Measurements from ENCODE around the gene AFAP1L1. TPM values are rescaled to one million over a fixed set of nuclear protein-coding genes. Genes with fewer than 3 reads are reported as not detected.

AFAP1L1 gene
- total RNA-seq, 3 donors from 2014 or later, result 0.08 to 0.21 TPM; not detected in 1

DNA sequence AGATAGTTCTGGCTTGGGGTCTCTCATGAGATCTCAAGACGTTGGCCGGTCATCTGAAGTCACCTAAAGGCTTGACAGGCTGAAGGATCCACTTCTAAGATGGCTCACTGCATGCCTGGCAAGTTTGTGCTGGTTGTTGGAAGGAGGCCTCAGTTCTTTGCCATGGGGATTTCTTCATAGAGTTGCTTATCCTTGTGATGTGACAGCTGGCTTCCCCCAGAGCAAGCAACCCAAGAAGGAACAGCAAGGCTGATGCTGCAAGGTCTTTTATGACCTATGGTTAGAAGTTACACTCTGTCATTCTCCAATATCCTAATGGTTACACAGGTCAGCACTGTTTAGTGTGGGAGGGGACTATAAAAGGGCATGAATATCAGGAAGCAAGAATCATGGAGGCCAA is 53.0 kb downstream of the AFAP1L1 start:
- no peak for ATAC-seq
- Mint-ChIP-seq H3K36me3 (ENCODE audit: insufficient read depth) (no peaks in the 10 kb centered on the region), H3K4me1 (ENCODE audit: low read depth) (no peaks in the 10 kb centered on the region), H3K9me3 (no peaks in the 10 kb centered on the region), H3K4me3 (no peak overlapping the region), H3K27me3 (ENCODE audit: low read depth) (no peaks in the 10 kb centered on the region)
- no peak for DNase-seq

GRCh38 chr5:149325166-149325735 is 53.6 kb downstream of the AFAP1L1 start:
- no peak for ATAC-seq
- H3K9me3 Mint-ChIP-seq, result no peaks in the 10 kb centered on the region

GRCh38 chr5:149325894-149326293 is 54.2 kb downstream of the AFAP1L1 start:
- Mint-ChIP-seq H3K9me3 (no peaks in the 10 kb centered on the region), H3K4me1 (ENCODE audit: low read depth) (no peaks in the 10 kb centered on the region), H3K36me3 (ENCODE audit: insufficient read depth) (no peaks in the 10 kb centered on the region), H3K27me3 (ENCODE audit: low read depth) (no peaks in the 10 kb centered on the region), H3K4me3 (no peak overlapping the region)
- no peak for ATAC-seq
- no peak for DNase-seq

More at GRCh38 chr5:149325166-149325735, 53.6 kb downstream of the AFAP1L1 start:
- Mint-ChIP-seq H3K36me3 (ENCODE audit: insufficient read depth) (no peaks in the 10 kb centered on the region), H3K4me1 (ENCODE audit: low read depth) (no peaks in the 10 kb centered on the region), H3K4me3 (no peak overlapping the region), H3K27me3 (ENCODE audit: low read depth) (no peaks in the 10 kb centered on the region)
- no peak for DNase-seq

- no peak overlapping the region for H3K4me3 Mint-ChIP-seq
- no peak for ATAC-seq
- DNase-seq, result no peak
- H3K27me3 Mint-ChIP-seq (ENCODE audit: low read depth), result no peaks in the 10 kb centered on the region
- no peaks in the 10 kb centered on the region for H3K9me3 Mint-ChIP-seq
- H3K36me3 Mint-ChIP-seq (ENCODE audit: insufficient read depth), result no peaks in the 10 kb centered on the region
- no peaks in the 10 kb centered on the region for H3K4me1 Mint-ChIP-seq (ENCODE audit: low read depth)
Observed at GRCh38 chr5:149326611-149327010, 55.0 kb downstream of the AFAP1L1 start.

DNA sequence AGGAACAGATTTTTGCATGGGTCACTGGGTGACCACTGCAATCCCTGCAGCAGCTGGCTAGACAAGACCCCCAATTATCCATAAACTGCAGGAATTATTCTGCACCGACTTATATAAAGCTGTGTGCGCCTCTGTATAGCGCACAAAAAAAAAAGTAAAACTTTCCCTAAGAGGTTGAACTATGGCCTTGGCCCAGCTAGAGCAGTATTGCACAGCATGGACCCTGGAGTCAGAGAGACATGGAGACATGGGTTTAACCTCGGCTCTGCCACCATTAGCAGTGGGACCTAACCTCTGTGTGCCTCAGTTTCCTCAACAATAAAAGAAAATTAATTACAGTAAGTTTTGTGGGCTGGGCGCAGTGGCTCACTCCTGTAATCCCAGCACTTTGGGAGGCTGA is 56.5 kb downstream of the AFAP1L1 start:
- H3K36me3 Mint-ChIP-seq (ENCODE audit: insufficient read depth), result no peaks in the 10 kb centered on the region
- no peaks in the 10 kb centered on the region for H3K27me3 Mint-ChIP-seq (ENCODE audit: low read depth)
- no peak overlapping the region for H3K4me3 Mint-ChIP-seq
- ATAC-seq (no peak), DNase-seq (no peak)
- no peaks in the 10 kb centered on the region for H3K9me3 Mint-ChIP-seq
- no peaks in the 10 kb centered on the region for H3K4me1 Mint-ChIP-seq (ENCODE audit: low read depth)

- Mint-ChIP-seq H3K4me3 (no peak overlapping the region), H3K36me3 (ENCODE audit: insufficient read depth) (no peaks in the 10 kb centered on the region), H3K9me3 (no peaks in the 10 kb centered on the region), H3K27me3 (ENCODE audit: low read depth) (peaks cover 1% of the 10 kb centered on the region), H3K4me1 (ENCODE audit: low read depth) (no peaks in the 10 kb centered on the region)
- no peak for ATAC-seq
- no peak for DNase-seq
Observed at GRCh38 chr5:149333711-149334443, 62.2 kb downstream of the AFAP1L1 start.

- no peak overlapping the region for H3K4me3 Mint-ChIP-seq
Observed at GRCh38 chr5:149337736-149338135, 66.1 kb downstream of the AFAP1L1 start.

GRCh38 chr5:149338364-149338763 is 66.7 kb downstream of the AFAP1L1 start:
- Mint-ChIP-seq H3K9me3 (no peaks in the 10 kb centered on the region), H3K4me1 (ENCODE audit: low read depth) (no peaks in the 10 kb centered on the region), H3K27me3 (ENCODE audit: low read depth) (peaks cover 1% of the 10 kb centered on the region), H3K36me3 (ENCODE audit: insufficient read depth) (no peaks in the 10 kb centered on the region), H3K4me3 (no peak overlapping the region)
- DNase-seq (no peak), ATAC-seq (no peak)

More at GRCh38 chr5:149337736-149338135, 66.1 kb downstream of the AFAP1L1 start:
- DNase-seq (no peak), ATAC-seq (no peak)
- Mint-ChIP-seq H3K36me3 (ENCODE audit: insufficient read depth) (no peaks in the 10 kb centered on the region), H3K27me3 (ENCODE audit: low read depth) (peaks cover 1% of the 10 kb centered on the region), H3K4me1 (ENCODE audit: low read depth) (no peaks in the 10 kb centered on the region), H3K9me3 (no peaks in the 10 kb centered on the region)

DNA sequence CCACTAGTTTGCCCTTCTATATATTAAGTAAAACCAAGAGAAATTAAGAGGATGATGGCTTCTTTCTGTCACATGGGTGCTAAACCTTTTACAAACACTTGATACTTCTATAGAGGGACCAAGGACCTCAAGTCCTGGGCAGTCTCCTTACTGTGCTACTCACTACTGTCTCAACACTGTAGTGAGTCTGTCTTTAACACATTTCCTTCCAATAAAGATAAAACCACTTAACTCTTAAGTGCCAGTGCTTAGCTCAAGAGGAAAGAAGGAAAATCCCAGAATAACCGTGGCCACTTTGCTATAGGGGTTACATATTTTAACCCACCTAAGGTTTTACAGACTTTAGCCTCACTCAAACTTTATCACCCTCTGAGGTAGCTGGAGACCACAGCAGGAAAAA is 69.3 kb downstream of the AFAP1L1 start:
- H3K9me3 Mint-ChIP-seq, result no peaks in the 10 kb centered on the region

DNA sequence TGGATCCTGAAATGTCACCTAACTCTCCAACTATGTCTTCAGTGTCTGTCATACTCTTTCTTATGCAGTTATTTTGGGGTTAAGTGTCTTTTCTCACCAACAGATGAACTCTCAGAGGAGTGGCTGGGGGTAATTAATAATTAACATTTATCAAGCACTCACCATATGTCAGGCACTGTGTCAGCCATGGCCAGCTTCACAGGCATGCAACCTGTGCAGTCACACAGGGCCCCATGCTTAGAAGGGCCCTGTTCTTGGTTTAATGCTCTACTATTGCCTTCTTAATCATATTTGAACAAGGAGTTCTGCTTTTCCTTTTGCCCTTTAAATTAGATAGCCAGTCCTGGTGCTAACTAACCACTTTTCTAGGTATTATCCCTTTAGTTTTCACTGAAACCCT is 70.2 kb downstream of the AFAP1L1 start:
- H3K36me3 Mint-ChIP-seq (ENCODE audit: insufficient read depth), result no peaks in the 10 kb centered on the region
- no peak for ATAC-seq
- H3K4me1 Mint-ChIP-seq (ENCODE audit: low read depth), result peaks cover 21% of the 10 kb centered on the region
- no peaks in the 10 kb centered on the region for H3K9me3 Mint-ChIP-seq
- no peak for DNase-seq
- H3K4me3 Mint-ChIP-seq, result no peak overlapping the region
- H3K27me3 Mint-ChIP-seq (ENCODE audit: low read depth), result no peaks in the 10 kb centered on the region

More for the DNA sequence above, 69.3 kb downstream of the AFAP1L1 start:
- Mint-ChIP-seq H3K27me3 (ENCODE audit: low read depth) (peaks cover 1% of the 10 kb centered on the region), H3K4me3 (no peak overlapping the region), H3K36me3 (ENCODE audit: insufficient read depth) (no peaks in the 10 kb centered on the region), H3K4me1 (ENCODE audit: low read depth) (peaks cover 16% of the 10 kb centered on the region)
- ATAC-seq (no peak), DNase-seq (no peak)

DNA sequence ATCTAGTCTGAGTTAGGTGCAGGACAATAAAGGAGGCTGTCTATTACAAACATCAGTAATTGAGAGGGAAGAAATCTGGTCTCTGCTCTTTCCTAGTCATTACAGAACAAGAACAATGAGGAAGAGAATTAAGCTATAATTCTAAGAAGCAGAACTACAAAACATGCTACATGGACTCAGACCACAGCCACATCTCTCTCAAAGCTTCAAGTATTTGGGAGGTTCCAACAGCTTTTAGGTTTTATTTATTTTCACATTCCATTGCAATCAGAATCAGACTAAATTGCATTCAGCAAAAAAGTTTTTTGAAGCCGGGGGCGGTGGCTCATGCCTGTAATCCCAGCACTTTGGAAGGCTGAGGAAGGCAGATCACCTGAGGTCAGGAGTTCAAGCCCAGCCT is 72.5 kb downstream of the AFAP1L1 start:
- H3K4me1 Mint-ChIP-seq (ENCODE audit: low read depth), result peaks cover 43% of the 10 kb centered on the region

GRCh38 chr5:149345147-149345891 is 73.7 kb downstream of the AFAP1L1 start, which contains the start of gene GRPEL2:
Gene GRPEL2 (plus strand): TSS chr5:149345499. CDS start chr5:149345540, 41 bp downstream.
- H3K27me3 Mint-ChIP-seq (ENCODE audit: low read depth), result no peaks in the 10 kb centered on the region
- H3K4me3 Mint-ChIP-seq, result peak within 1 kb of the TSS; percentile 98
- peaks cover 53% of the 10 kb centered on the region for H3K4me1 Mint-ChIP-seq (ENCODE audit: low read depth)
- peaks cover 33% of the 10 kb centered on the region for H3K36me3 Mint-ChIP-seq (ENCODE audit: insufficient read depth)
- peak; percentile 82 for DNase-seq
- H3K9me3 Mint-ChIP-seq, result no peaks in the 10 kb centered on the region
- ATAC-seq, result peak; percentile 92

More for the DNA sequence above, 72.5 kb downstream of the AFAP1L1 start:
- Mint-ChIP-seq H3K4me3 (peak overlapping the region; percentile 98), H3K9me3 (no peaks in the 10 kb centered on the region), H3K36me3 (ENCODE audit: insufficient read depth) (peaks cover 21% of the 10 kb centered on the region), H3K27me3 (ENCODE audit: low read depth) (no peaks in the 10 kb centered on the region)
- ATAC-seq (no peak), DNase-seq (no peak)

DNA sequence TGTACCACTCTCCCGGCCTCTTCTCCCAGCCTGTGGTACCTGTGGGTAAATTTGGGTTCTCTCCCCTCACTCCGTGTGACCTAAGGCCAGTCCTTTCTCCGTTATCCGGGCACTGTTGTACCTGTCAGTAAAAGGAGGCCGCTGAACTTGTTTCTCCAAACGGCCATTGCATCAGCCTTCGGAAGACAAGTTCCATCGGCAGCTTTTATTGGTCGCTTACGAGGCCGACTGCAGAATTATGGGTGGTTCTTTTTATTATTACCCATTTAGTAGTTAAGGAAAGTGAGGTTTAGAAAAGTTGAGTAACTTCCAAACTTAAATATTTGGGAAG is 74.2 kb downstream of the AFAP1L1 start:
- peak overlapping the region; percentile 98 for H3K4me3 Mint-ChIP-seq
- DNase-seq (no peak), ATAC-seq (peak; percentile 9 to 10)
- peaks cover 59% of the 10 kb centered on the region for H3K4me1 Mint-ChIP-seq (ENCODE audit: low read depth)
- H3K9me3 Mint-ChIP-seq, result no peaks in the 10 kb centered on the region
- no peaks in the 10 kb centered on the region for H3K27me3 Mint-ChIP-seq (ENCODE audit: low read depth)
- H3K36me3 Mint-ChIP-seq (ENCODE audit: insufficient read depth), result peaks cover 38% of the 10 kb centered on the region

GRCh38 chr5:149348518-149348917 is 76.9 kb downstream of the AFAP1L1 start:
- Mint-ChIP-seq H3K27me3 (ENCODE audit: low read depth) (no peaks in the 10 kb centered on the region), H3K4me1 (ENCODE audit: low read depth) (peaks cover 75% of the 10 kb centered on the region), H3K4me3 (peak overlapping the region; percentile 98), H3K36me3 (ENCODE audit: insufficient read depth) (peaks cover 58% of the 10 kb centered on the region), H3K9me3 (no peaks in the 10 kb centered on the region)
- ATAC-seq, result peak; percentile 10 to 11
- DNase-seq, result no peak
